ENCODE results near the gene OR2Y1. TPM values are rescaled to one million over a fixed set of nuclear protein-coding genes. Genes with fewer than 3 reads are reported as not detected.
"Not testable (repeated sequence)": the region's sequence is repeated elsewhere in the genome, so short reads cannot be mapped to it uniquely, and the experiment has no call there.

Gene OR2Y1
- total RNA-seq, 2 experiments from 2014 or later: not detected

- Mint-ChIP-seq H3K9me3 (no peaks in the 10 kb centered on the region), H3K4me1 (peaks cover 34% of the 10 kb centered on the region), H3K36me3 (ENCODE audit: low read depth) (no peaks in the 10 kb centered on the region), H3K4me3 (no peak overlapping the region), H3K27me3 (peaks cover 13% of the 10 kb centered on the region), H3K27ac (no peak overlapping the region)
- POLR2A ChIA-PET: interaction anchor here (1.0 kb wide), 1 partner anchor 12 kb away, joined by 3 read pairs; no protein-coding TSS in a partner anchor
- CTCF ChIA-PET: interaction anchor here (1.3 kb wide), 1 partner anchor 101 kb away, joined by 3 read pairs; no protein-coding TSS in a partner anchor
- peak; percentile 19 for DNase-seq
These were observed 19.4 kb downstream of the OR2Y1 start for GRCh38 chr5:180720486-180720885.

GRCh38 chr5:180719781-180720180 lies 20.1 kb downstream of the OR2Y1 start:
- H3K9me3 Mint-ChIP-seq: no peaks in the 10 kb centered on the region
- ChIA-PET POLR2A (no interaction called here), CTCF (interaction anchor here (1.5 to 2.5 kb wide), 4 partner anchors 14 to 29 kb away, joined by 4 to 9 read pairs (median 6); no protein-coding TSS in a partner anchor)
- DNase-seq: no peak
- H3K4me3 Mint-ChIP-seq: no peak overlapping the region
- H3K27ac Mint-ChIP-seq: no peak overlapping the region
- peaks cover 15% of the 10 kb centered on the region for H3K27me3 Mint-ChIP-seq
- H3K4me1 Mint-ChIP-seq: peaks cover 32% of the 10 kb centered on the region
- no peaks in the 10 kb centered on the region for H3K36me3 Mint-ChIP-seq (ENCODE audit: low read depth)

DNA sequence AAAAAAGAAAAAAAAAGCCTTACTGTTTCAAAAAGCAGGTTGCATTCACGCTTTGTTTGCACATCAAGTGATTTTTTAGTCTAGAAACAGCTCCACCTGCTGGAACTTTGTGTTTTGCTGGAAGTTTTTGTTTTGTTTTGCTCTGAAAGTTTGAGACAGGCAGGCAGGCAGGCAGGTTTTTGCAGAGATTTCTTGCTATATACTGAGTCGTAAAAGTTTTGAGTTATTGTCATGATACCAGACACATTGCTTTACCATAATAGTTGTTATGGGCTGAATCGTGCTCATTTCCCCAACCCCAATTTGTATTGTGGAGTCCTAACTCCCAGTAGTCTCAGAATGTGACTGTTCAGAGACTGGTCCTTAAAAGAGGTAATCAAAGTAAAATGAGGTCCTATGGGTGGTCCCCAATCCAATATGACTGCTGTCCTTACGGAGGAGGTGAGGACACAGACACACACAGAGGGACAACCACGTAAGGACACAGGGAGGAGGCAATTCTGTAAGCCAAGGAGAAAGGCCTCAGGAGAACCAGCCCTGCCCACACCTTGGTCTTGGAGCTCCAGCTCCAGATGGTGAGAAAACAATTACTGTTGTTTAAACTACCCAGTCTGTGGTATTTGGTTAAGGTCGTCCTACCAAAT lies 20.9 kb downstream of the OR2Y1 start:
- Mint-ChIP-seq H3K4me3 (no peak overlapping the region), H3K4me1 (peaks cover 26% of the 10 kb centered on the region), H3K27ac (no peak overlapping the region), H3K36me3 (ENCODE audit: low read depth) (no peaks in the 10 kb centered on the region), H3K27me3 (peaks cover 17% of the 10 kb centered on the region), H3K9me3 (no peaks in the 10 kb centered on the region)
- CTCF ChIA-PET: interaction anchor here (0.6 to 2.5 kb wide), 13 partner anchors 9 to 112 kb away, joined by 3 to 12 read pairs (median 4); no protein-coding TSS in a partner anchor
- DNase-seq: peak; percentile 29
- POLR2A ChIA-PET: interaction anchor here (1.2 to 1.5 kb wide), 2 partner anchors 15 to 111 kb away, joined by 3 read pairs; no protein-coding TSS in a partner anchor

GRCh38 chr5:180717989-180718388 lies 21.9 kb downstream of the OR2Y1 start:
- POLR2A ChIA-PET: interaction anchor here (1.2 to 1.5 kb wide), 2 partner anchors 16 to 112 kb away, joined by 3 read pairs; no protein-coding TSS in a partner anchor
- CTCF ChIA-PET: interaction anchor here (0.8 to 2.5 kb wide), 10 partner anchors 10 to 113 kb away, joined by 3 to 12 read pairs (median 4); no protein-coding TSS in a partner anchor
- no peak overlapping the region for H3K27ac Mint-ChIP-seq
- H3K4me3 Mint-ChIP-seq: no peak overlapping the region
- no peaks in the 10 kb centered on the region for H3K36me3 Mint-ChIP-seq (ENCODE audit: low read depth)
- H3K4me1 Mint-ChIP-seq: peaks cover 21% of the 10 kb centered on the region
- no peak for DNase-seq
- H3K27me3 Mint-ChIP-seq: peaks cover 19% of the 10 kb centered on the region
- H3K9me3 Mint-ChIP-seq: no peaks in the 10 kb centered on the region

DNA sequence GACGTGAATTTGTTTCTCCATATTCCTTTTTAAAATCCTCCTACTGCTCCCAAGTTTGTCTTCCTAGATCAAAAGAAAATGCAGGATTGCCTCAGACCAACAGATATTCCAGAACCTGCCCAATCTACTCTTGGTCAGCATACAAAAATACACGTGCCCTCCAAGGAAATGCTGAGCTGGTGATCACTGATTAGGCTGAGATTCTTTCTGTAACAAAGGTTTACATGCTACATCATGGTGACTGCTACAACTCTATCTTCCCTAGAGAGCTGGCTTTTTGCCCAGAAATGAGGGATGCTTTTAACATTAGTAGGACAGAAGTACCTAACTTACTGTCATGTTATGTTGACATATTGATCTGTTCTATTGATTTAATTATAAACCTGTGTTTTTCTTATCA lies 35.5 kb downstream of the OR2Y1 start:
- Mint-ChIP-seq H3K9me3 (no peaks in the 10 kb centered on the region), H3K4me1 (no peaks in the 10 kb centered on the region), H3K36me3 (ENCODE audit: low read depth) (no peaks in the 10 kb centered on the region), H3K27ac (no peak overlapping the region), H3K4me3 (no peak overlapping the region), H3K27me3 (peaks cover 3% of the 10 kb centered on the region)
- ChIA-PET CTCF (interaction anchor here (2.6 kb wide), 1 partner anchor 15 kb away, joined by 6 read pairs; no protein-coding TSS in a partner anchor), POLR2A (no interaction called here)
- no peak for DNase-seq

DNA sequence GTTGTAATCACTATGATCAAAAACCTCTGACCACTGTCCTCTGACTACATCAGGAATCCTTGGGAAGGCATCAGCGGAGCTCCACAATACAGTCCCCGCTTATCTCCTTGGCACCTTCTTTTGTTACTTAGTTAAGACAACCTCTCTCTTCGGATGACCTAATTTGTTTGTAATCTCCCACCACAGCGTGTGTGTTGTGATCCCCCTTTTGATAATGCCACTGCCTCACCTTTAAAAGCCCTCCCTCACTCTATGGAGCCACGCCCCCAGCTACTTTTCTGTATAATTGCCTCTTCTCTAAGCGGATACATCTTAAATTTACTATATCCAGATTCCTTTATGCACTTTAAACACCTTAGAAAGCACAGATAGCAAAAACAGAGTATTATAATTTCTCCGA lies 35.9 kb downstream of the OR2Y1 start:
- H3K9me3 Mint-ChIP-seq: no peaks in the 10 kb centered on the region
- H3K4me3 Mint-ChIP-seq: no peak overlapping the region
- ChIA-PET CTCF (interaction anchor here (2.6 kb wide), 1 partner anchor 15 kb away, joined by 6 read pairs; no protein-coding TSS in a partner anchor), POLR2A (no interaction called here)
- no peaks in the 10 kb centered on the region for H3K4me1 Mint-ChIP-seq
- H3K27me3 Mint-ChIP-seq: peaks cover 3% of the 10 kb centered on the region
- H3K27ac Mint-ChIP-seq: no peak overlapping the region
- DNase-seq: no peak
- H3K36me3 Mint-ChIP-seq (ENCODE audit: low read depth): no peaks in the 10 kb centered on the region

DNA sequence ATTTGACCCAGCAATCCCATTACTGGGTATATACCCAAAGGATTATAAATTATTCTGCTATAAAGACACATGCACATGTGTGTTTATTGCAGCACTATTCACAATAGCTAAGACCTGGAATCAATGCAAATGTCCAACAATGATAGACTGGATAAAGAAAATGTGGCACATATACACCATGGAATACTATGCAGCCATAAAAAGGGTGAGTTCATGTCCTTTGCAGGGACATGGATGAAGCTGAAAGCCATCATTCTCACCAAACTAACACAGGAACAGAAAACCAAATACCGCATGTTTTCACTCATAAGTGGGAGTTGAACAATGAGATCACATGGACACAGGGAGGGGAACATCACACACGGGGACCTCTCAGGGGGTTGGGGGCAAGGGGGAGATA lies 36.5 kb downstream of the OR2Y1 start:
- CTCF ChIA-PET; H3K9me3 Mint-ChIP-seq; H3K4me1 Mint-ChIP-seq; H3K36me3 Mint-ChIP-seq (ENCODE audit: low read depth); POLR2A ChIA-PET; H3K4me3 Mint-ChIP-seq; H3K27me3 Mint-ChIP-seq; DNase-seq; H3K27ac Mint-ChIP-seq: not testable (repeated sequence)

GRCh38 chr5:180700440-180700839 lies 39.4 kb downstream of the OR2Y1 start:
- H3K27me3 Mint-ChIP-seq; H3K4me1 Mint-ChIP-seq; H3K36me3 Mint-ChIP-seq (ENCODE audit: low read depth); H3K27ac Mint-ChIP-seq; H3K9me3 Mint-ChIP-seq; POLR2A ChIA-PET; DNase-seq; H3K4me3 Mint-ChIP-seq: not testable (repeated sequence)
- CTCF ChIA-PET: interaction anchor here (2.4 kb wide), 1 partner anchor 18 kb away, joined by 9 read pairs; no protein-coding TSS in a partner anchor

DNA sequence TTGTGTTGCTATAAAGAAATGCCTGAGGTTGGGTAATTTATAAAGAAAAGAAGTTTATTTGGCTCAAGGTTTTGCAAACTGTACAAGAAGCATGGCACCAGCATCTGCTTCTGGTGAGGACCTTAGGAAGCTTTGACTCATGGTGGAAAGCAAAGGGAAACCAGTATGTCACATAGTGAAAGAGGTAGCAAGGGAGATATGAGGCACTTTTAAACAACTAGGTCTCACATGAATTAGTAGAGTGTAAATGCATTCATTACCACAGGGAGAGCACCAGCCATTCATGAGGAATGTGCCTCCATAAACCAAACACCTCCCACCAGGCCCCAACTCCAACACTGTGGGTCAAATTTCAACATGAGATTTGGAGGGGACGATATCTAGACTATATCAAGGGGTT lies 40.8 kb downstream of the OR2Y1 start:
- peaks cover 8% of the 10 kb centered on the region for H3K27me3 Mint-ChIP-seq
- no peak overlapping the region for H3K4me3 Mint-ChIP-seq
- H3K27ac Mint-ChIP-seq: no peak overlapping the region
- CTCF ChIA-PET: no interaction called here
- no peaks in the 10 kb centered on the region for H3K36me3 Mint-ChIP-seq (ENCODE audit: low read depth)
- H3K9me3 Mint-ChIP-seq: no peaks in the 10 kb centered on the region
- no peaks in the 10 kb centered on the region for H3K4me1 Mint-ChIP-seq
- POLR2A ChIA-PET: no interaction called here
- DNase-seq: no peak

DNA sequence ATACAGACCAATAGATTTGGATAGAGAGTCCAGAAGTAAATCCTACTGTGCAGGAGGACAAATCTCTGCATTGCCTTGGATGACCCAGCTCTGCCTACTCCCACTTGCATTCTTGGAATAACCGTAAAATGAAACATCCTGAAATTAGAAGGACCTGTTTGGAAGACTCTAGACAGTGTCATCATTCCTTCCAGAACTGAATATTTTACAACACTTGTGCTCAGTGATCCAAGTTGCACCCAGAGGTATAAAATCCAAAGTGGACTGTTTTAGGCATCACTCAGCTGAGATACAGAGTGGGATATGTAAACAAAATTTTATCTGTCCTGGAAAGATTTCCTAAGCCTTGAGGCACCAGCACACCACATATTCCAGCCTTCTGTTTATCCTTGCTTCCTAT lies 43.7 kb downstream of the OR2Y1 start:
- Mint-ChIP-seq H3K4me3 (no peak overlapping the region), H3K36me3 (ENCODE audit: low read depth) (no peaks in the 10 kb centered on the region), H3K27me3 (peaks cover 19% of the 10 kb centered on the region), H3K9me3 (no peaks in the 10 kb centered on the region), H3K27ac (no peak overlapping the region), H3K4me1 (no peaks in the 10 kb centered on the region)
- ChIA-PET CTCF (no interaction called here), POLR2A (no interaction called here)
- no peak for DNase-seq

- Mint-ChIP-seq H3K4me3 (no peak overlapping the region), H3K36me3 (ENCODE audit: low read depth) (no peaks in the 10 kb centered on the region), H3K27ac (no peak overlapping the region), H3K9me3 (no peaks in the 10 kb centered on the region), H3K4me1 (peaks cover 18% of the 10 kb centered on the region), H3K27me3 (peaks cover 25% of the 10 kb centered on the region)
- ChIA-PET POLR2A (no interaction called here), CTCF (no interaction called here)
- DNase-seq: no peak
These were observed 47.4 kb downstream of the OR2Y1 start for GRCh38 chr5:180692429-180692828.

DNA sequence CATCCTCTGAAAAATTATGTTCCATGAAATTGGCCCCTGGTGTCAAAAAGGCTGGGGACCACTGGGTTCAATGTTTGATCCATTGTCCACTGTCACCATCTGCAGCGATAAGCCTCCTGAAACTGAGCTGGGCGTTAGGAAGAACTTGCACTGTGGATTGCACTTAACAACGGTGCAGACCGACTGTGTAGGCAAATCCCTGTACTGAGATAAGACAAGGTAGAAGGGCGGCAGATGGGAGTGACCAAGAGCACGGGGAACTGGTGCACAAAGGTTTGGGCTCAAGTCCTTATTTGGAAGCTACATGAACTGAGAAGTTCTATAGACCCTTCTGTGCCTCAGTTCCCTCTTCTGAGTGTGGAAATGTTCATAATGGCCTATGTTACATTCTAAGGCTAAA lies 48.8 kb downstream of the OR2Y1 start:
- ChIA-PET POLR2A (no interaction called here), CTCF (interaction anchor here (1.4 kb wide), 1 partner anchor 28 kb away, joined by 4 read pairs; no protein-coding TSS in a partner anchor)
- DNase-seq: no peak
- Mint-ChIP-seq H3K27me3 (peaks cover 22% of the 10 kb centered on the region), H3K9me3 (no peaks in the 10 kb centered on the region), H3K4me3 (no peak overlapping the region), H3K4me1 (peaks cover 18% of the 10 kb centered on the region), H3K27ac (no peak overlapping the region), H3K36me3 (ENCODE audit: low read depth) (no peaks in the 10 kb centered on the region)

DNA sequence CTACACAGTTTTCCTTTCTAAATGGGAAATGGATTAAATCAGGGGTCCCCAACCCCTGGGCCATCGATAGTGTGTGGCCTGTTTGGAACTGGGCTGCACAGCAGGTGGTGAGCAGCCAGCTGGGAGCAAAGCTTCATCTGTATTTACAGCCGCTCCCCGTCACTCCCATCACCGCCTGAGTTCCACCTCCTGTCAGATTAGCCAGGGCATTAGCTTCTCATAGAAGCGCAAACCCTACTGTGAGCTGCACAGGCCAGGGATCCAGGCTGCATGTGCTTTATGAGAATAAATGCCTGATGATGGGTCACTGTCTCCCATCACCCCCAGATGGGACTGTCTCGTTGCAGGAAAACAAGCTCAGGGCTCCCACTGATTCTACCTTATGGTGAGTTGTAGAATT lies 49.3 kb downstream of the OR2Y1 start:
- Mint-ChIP-seq H3K27me3 (peaks cover 25% of the 10 kb centered on the region), H3K4me1 (peaks cover 18% of the 10 kb centered on the region), H3K4me3 (no peak overlapping the region), H3K9me3 (no peaks in the 10 kb centered on the region), H3K27ac (no peak overlapping the region), H3K36me3 (ENCODE audit: low read depth) (no peaks in the 10 kb centered on the region)
- DNase-seq: no peak
- ChIA-PET CTCF (interaction anchor here (1.4 kb wide), 1 partner anchor 28 kb away, joined by 4 read pairs; no protein-coding TSS in a partner anchor), POLR2A (no interaction called here)

- H3K4me1 Mint-ChIP-seq: peaks cover 18% of the 10 kb centered on the region
- ChIA-PET CTCF (no interaction called here), POLR2A (no interaction called here)
- no peak overlapping the region for H3K4me3 Mint-ChIP-seq
- no peaks in the 10 kb centered on the region for H3K9me3 Mint-ChIP-seq
- H3K27ac Mint-ChIP-seq: no peak overlapping the region
- no peak for DNase-seq
- no peaks in the 10 kb centered on the region for H3K36me3 Mint-ChIP-seq (ENCODE audit: low read depth)
- peaks cover 27% of the 10 kb centered on the region for H3K27me3 Mint-ChIP-seq
These were observed 50.1 kb downstream of the OR2Y1 start for GRCh38 chr5:180689775-180690174.

All from activated CD4-positive, alpha-beta memory T cell treated with anti-CD3 and anti-CD28 coated beads, Interleukin-2, amount 10 ng/mL, durations not matched to agents 7 days and 5 days (primary cell).